RWPE2 (cell line): Measurements from ENCODE around the gene CPOX.
"Not testable (repeated sequence)": the region's sequence is repeated elsewhere in the genome, so short reads cannot be mapped to it uniquely, and the experiment has no call there.

Source experiments
- ATAC-seq: fragments of 200-7000 bp; cut with Tn5 transposase; 3 replicates; pipeline ENCODE4 v1.9.1; 2021; ENCODE audit warnings: low read depth
- DNase-seq: peaks from one replicate; pipeline ENCODE4 v3.0.0-alpha.2; 2020; ENCODE audit warnings: low spot score
- H3K27ac ChIP-seq: fragments of 450-650 bp; 2 replicates; pipeline ENCODE4 v1.5.1; 2017; ENCODE audit warnings: mild to moderate bottlenecking; ENCODE audit not compliant: poor library complexity, severe bottlenecking
- H3K27me3 ChIP-seq: fragments of 250-450 bp; sonication (Bioruptor Pico); 2 replicates; pipeline ENCODE4 v1.5.1; 2021; ENCODE audit warnings: mild to moderate bottlenecking, moderate library complexity; ENCODE audit not compliant: insufficient read depth, poor library complexity, severe bottlenecking
- H3K36me3 ChIP-seq: fragments of 250-450 bp; sonication (Bioruptor Pico); 2 replicates; pipeline ENCODE4 v1.5.1; 2020; ENCODE audit warnings: low read depth, mild to moderate bottlenecking, moderate library complexity
- H3K4me1 ChIP-seq: fragments of 250-450 bp; sonication (Bioruptor Pico); 2 replicates; pipeline ENCODE4 v1.5.1; 2021; ENCODE audit warnings: mild to moderate bottlenecking, moderate library complexity; ENCODE audit not compliant: insufficient read depth, poor library complexity, severe bottlenecking
- H3K4me3 ChIP-seq: fragments of 250-450 bp; sonication (Bioruptor Pico); 2 replicates; pipeline ENCODE4 v1.5.1; 2021; ENCODE audit warnings: mild to moderate bottlenecking, moderate library complexity; ENCODE audit not compliant: severe bottlenecking
- H3K9me3 ChIP-seq: fragments of 250-450 bp; sonication (Bioruptor Pico); 2 replicates; pipeline ENCODE4 v1.5.1; 2021; ENCODE audit warnings: mild to moderate bottlenecking, moderate library complexity; ENCODE audit not compliant: severe bottlenecking
- CTCF ChIP-seq: fragments of 450-650 bp; IDR thresholded peaks from one replicate; pipeline ENCODE4 v1.5.1; 2017; ENCODE audit warnings: mild to moderate bottlenecking, moderate library complexity; ENCODE audit not compliant: poor library complexity, severe bottlenecking

CPOX gene

GRCh38 chr3:98563661-98564281 lies 29.6 kb downstream of the CPOX start:
- Histone ChIP-seq H3K9me3 (no peaks in the 10 kb centered on the region), H3K36me3 (no peaks in the 10 kb centered on the region), H3K27ac (no peak overlapping the region), H3K27me3 (no peaks in the 10 kb centered on the region), H3K4me3 (no peak overlapping the region), H3K4me1 (peaks cover 20% of the 10 kb centered on the region)
- TF ChIP-seq CTCF = no peak
- peak; percentile 73 for ATAC-seq
- DNase-seq = no peak

- Histone ChIP-seq H3K9me3 (no peaks in the 10 kb centered on the region), H3K4me3 (no peak overlapping the region), H3K4me1 (peaks cover 20% of the 10 kb centered on the region), H3K27me3 (no peaks in the 10 kb centered on the region), H3K27ac (no peak overlapping the region), H3K36me3 (no peaks in the 10 kb centered on the region)
- DNase-seq (no peak), ATAC-seq (no peak)
- TF ChIP-seq CTCF = no peak
These were observed 31.5 kb downstream of the CPOX start for GRCh38 chr3:98561727-98562521.

GRCh38 chr3:98560911-98561310 lies 32.5 kb downstream of the CPOX start:
- Histone ChIP-seq H3K9me3 (no peaks in the 10 kb centered on the region), H3K27ac (no peak overlapping the region), H3K36me3 (no peaks in the 10 kb centered on the region), H3K4me3 (no peak overlapping the region), H3K4me1 (peaks cover 20% of the 10 kb centered on the region), H3K27me3 (no peaks in the 10 kb centered on the region)
- DNase-seq = no peak
- no peak for TF ChIP-seq CTCF
- ATAC-seq = no peak

- H3K36me3 ChIP-seq, H3K4me3 ChIP-seq, H3K9me3 ChIP-seq, ATAC-seq, DNase-seq, H3K27me3 ChIP-seq, H3K27ac ChIP-seq: not testable (repeated sequence)
- H3K4me1 ChIP-seq = peaks cover 14% of the 10 kb centered on the region
These were observed 33.6 kb downstream of the CPOX start for GRCh38 chr3:98559769-98560168.

GRCh38 chr3:98558100-98558827 lies 35.1 kb downstream of the CPOX start:
- DNase-seq = no peak
- Histone ChIP-seq H3K27ac (no peak overlapping the region), H3K4me1 (peaks cover 7% of the 10 kb centered on the region), H3K36me3 (no peaks in the 10 kb centered on the region), H3K27me3 (no peaks in the 10 kb centered on the region), H3K9me3 (no peaks in the 10 kb centered on the region), H3K4me3 (no peak overlapping the region)
- ATAC-seq = no peak
- no peak for TF ChIP-seq CTCF
